NCI-H510A (cell line): ENCODE data around the gene LIN7C.
A peak's percentile ranks its signal among the peaks of the same experiment; 100 is the strongest.

Experiments
- DNase-seq: peaks from one replicate; lab custom pipeline; 2025; lab: John Stamatoyannopoulos, UW

LIN7C gene

DNA sequence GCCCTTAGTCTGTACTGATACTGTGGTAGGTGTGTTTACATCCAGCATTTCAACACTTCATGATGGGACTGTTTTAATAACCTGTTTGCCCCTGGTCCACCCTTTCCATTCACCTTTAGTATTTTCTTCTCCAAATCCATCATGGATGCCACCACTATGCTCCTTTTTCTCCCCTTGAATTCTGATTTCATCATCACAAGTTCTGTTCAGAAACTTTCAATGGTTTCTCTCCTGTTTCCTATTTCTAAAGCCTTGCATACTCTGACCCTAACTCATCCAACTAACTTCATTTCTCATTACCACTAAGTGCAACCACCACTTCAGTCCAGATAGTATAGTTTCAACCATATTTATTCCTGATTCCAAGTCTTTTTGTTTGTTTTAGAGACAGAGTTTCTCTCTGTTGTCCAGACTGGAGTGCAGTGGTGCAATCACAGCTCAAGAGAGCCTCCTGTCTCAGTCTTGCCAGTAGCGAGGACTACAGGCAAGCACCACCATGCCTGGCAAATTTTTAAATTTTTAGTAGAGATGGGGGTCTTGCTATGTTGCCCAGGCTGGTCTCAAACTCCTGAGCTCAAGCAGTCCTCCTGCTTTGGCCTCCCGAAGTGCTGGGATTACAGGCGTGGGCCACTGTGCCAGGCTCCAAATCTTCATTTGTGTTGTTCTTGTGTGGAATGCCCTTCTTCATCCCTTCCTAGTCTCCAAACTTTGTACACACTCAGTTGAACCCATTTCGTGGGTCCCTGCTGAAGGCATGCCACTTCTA lies 1.2 kb upstream of the LIN7C start:
- DNase-seq = no peak

DNA sequence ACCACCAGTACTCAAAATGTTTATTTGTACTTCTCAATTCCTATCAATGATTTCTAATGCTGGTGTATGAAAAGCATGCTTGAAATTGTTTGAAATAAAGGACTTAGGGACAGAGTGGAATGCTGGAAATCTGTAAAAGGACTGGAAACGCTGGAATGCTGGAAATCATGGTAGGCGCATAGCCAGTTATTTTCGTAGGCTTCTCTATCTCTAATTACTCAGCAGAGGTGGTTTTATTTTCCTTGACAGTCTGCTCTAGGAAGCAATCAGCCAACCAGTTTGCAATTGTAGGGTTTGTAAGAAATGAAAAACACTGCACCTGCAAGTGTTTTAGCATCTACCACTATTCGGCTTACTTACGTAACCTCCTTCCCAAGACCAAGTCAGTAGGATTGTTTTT lies 788 bp downstream of the LIN7C start:
- no peak for DNase-seq

DNA sequence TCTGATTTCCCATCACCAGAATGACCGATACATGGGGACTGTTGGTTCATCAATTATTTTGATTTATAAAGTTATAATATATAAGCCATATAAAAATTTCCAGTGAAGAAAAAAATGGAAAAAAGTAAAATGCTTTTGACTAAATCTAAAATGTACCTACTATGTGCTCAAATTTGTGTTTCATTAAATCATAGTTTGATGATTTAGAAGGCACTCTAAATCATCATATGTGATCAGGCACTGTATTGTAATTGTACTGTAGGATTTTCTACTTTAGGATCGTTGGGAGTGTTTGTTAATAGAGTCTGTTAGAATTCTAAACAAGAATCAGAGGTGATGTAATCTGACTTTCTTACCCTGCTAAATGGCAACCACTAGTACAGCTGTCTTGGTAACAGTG lies 2.4 kb downstream of the LIN7C start:
- no peak for DNase-seq

DNA sequence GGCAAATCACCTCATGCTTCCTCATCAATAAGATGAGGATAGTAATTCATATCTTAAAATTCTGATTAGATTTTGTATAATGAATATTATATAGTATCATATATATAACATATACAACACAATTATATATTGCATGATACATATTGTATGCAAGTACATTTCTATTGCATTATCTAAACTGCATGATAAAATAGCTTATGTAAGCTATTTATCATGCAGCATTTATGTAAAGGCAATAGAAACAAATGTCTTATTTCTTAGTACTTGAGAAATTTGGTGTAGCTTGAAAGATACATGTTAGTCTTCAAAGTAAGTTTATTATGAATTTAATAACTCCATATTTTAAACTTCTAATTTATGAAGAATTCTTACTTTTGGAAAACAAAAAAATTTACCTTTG lies 5.5 kb downstream of the LIN7C start:
- no peak for DNase-seq

DNA sequence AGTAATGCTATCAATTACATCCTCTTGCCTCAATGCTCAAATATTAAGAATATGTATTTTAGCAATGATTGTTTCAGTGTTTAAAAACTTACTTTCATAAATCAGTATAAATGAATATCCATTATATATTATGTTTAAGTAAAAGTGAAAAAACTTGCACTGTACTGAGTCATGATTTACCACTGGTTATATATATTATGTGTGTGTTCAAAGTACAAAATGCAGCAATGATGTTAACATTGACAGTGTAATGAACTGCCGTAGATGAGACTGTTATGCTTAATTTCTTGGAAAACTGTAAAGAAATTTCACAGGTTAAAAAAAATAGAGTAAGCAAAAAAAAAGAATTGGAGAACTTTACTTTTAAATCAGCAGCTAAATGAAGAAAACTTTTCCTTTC lies 8.7 kb downstream of the LIN7C start:
- DNase-seq = no peak

DNA sequence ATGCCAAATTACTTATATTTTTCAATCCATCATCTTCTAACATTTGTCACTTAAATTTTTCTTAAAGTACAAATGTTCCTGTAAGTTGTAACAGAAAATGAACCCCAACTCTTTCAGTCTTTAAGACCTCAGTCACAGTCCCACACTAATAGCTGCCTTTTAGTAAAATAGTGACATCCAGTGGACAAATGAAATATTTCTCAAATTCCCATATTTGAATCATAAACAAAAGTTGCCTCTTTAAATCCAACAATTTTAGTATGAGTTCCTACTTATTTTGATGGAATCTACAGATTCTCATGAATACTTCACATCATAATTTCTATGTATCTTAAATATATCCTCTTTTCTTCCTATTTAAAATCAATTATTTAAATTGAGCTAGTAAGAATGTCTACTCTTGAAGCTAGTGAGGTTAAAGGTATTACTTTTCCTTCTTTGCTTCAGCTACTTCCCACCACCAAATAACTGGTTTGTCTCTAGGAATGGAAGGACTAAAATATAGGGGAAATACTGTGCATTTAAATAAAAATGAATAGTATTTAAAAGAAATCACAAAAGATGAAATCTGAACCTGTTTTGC lies 9.2 kb downstream of the LIN7C start:
- no peak for DNase-seq

DNA sequence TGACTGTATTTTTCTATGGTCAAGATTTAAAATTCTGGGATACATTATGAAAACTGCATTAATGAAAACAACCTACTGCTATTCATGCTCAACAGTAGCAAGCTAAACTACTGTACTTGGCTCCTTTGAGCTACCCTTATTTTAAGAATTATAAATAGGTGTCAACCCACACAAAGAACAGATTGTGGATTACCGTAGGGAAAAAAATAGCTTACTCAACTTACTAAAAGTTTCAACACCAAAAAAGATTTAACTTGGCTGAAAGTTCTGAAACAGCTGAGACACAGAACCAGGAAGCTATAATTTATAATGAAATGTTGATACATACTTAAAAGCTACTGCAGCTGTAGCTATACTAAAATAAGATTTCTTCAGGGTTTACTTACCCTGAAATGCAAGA lies 10.1 kb downstream of the LIN7C start:
- DNase-seq = no peak

DNA sequence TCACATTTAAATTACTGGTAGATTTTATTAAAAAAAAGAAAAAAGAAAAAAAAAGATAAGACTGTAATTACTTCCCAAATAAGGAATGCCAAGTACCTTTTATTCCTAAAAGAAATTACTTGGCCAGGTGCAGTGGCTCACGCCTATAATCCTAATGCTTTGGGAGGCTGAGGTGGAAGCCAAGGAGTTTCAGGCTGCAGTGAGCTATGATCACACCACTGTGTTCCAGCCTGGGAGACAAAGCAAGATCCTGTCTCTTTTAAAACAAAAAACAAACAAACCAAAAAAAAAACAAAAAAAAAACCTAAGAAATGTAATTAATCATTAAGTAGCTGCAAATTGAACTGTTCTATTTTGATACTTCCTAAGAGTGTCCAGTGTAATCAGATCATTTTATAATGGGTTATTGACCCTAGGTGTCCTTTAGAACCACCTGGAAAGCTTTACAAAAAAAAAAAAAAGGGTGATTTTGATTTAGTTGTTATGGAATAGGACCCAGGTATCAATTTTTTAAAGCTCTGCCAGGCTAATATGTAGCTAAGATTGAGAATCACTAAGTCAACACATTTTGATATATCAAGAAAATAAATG lies 10.8 kb downstream of the LIN7C start:
- no peak for DNase-seq

DNA sequence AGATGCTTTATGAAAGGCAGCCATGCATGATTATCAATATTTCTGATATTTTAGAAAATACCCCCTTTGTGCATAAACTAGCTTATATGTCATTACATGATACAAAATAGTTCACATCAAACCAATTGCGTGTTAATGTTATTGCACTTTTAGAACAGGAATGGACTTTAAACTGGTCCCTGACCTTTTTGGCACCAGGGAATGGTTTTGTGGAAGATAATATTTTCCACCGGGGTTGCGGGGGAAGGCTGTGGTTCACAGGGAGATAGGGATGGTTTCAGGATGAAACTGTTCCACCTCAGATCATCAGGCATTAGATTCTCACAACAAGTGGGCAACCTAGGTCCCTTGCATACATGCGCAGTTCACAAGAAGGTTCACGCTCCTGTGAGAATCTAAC lies 17.5 kb downstream of the LIN7C start:
- no peak for DNase-seq

DNA sequence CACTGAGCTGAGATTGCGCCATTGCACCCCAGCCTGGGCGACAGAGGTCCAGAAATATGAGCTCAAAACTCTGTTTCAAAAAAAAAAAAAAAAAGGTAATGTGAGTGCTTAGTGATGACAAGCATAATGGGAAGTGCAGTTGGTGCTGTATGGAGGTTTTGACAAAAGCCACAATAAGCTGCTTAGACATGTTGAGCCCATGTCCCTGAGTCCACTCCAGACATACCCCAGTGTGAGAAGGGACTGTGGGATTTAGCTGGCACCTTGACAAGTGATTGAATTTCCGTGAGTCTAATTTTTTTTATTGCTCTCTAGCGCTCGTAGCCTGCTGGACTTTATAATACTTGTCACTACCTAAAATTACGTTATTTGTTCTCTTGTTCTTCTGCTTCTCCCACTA lies 18.9 kb downstream of the LIN7C start:
- no peak for DNase-seq

DNA sequence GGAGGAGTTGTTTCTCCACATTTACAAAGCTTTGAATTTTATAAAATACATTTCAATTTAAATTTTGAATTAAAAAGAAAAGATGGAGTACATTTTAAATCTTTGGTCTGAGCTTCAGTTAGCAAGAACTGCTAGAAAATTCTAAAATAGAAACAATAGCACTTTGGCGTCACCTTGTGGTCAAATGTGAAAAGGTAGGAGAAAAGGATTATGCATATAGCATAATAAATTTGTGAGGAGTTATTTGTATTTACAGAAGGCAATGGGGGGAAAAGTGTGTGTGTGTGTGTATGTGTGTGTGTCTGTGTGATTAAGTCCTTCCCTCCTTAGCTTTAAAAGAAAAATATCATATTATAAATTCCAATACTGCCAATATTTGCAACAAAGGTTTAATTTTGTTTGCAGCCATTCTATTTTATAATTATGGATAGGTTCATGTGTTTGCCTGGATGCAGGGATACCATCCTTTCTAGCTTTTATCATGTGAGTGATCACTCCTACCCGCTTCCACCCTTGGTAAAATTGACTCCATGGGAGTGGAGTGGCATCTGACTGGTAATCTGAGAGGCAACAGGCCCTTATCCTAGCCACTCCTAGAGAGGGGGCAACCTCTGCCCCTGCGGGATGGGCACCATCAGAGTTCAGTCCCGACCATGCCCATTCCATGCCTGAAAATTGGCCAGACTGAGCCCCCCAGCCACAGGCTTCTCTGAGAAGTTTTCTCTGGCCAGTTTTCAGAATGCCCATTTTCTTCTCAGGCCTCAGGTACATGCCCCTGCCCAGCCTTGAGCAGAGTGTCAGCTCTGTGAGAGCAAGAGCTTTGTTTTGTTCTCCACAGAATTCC lies 20.4 kb downstream of the LIN7C start:
- no peak for DNase-seq

DNA sequence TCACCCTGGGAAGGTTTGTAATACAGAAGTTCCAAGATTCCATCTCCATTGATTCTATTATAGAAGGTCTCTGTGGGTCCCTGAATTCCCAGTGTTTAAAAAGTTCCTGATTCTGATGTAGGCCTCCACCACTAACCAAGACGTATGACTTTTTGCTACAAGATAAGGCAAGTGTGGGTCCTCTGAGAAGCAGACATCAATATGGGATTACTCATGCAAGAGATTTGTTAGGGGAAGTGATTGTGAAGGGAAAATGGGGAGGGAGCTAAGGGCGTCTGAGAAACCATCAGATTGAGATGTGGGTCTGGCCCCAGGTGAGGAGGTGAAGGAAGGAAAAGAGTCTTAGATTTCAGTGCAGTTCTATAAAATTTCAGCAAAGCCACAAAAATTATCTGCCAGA lies 23.8 kb downstream of the LIN7C start:
- DNase-seq = no peak

DNA sequence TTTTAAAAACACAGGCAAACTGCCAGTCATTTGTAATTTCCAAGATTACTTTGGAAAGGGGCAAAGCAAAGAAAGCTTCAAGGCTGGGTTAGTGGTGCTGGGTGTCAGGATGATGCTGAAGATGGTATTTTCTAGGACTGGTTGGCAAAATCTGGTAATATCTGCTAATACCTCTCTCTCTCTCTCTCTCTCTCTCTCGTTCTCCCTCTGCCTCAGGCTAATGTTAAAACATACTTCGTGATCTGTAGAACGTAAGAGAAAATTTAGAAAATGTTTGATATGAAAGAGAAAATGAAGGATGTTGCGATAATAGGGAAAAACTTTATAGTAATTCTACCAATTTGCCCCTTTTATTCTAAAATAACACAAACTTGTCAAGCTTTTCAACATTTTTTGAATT lies 24.6 kb downstream of the LIN7C start:
- DNase-seq = no peak

DNA sequence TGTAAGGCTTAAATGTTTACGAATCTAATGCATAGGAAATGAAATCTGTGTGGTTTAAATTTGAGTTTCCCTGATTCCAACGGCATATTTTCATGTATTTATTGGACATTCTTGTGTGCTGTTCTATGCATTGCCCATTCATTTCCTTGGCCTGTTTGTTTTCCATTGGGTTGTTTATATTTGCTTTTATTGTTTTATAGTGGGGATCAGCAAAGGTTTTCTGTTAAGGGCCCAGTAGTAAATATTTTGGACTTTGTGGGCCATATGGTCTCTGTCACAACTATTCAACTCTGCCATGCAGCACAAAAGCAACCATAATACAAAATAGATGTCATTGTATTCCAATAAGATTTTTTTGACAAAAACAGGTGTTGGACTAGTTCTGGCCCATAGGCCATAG lies 28.7 kb downstream of the LIN7C start:
- no peak for DNase-seq

DNA sequence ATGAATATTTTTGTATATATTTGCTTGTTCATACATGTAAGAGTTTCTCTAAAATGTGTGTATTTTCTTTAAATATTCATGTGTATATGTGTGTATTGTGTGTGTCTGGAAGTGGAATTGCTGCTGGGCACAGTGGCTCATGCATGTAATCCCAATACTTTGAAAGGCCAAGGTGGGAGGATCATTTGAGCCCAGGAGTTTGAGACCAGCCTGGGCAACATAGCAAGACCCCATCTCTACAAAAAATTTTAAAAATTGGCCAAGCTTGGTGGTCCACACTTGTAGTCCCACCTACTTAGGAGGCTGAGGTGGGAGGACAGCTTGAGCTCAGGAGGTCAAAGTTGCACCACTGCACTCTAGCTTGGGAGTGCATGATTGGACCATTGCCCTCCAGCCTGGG lies 29.3 kb downstream of the LIN7C start:
- DNase-seq = no peak

DNA sequence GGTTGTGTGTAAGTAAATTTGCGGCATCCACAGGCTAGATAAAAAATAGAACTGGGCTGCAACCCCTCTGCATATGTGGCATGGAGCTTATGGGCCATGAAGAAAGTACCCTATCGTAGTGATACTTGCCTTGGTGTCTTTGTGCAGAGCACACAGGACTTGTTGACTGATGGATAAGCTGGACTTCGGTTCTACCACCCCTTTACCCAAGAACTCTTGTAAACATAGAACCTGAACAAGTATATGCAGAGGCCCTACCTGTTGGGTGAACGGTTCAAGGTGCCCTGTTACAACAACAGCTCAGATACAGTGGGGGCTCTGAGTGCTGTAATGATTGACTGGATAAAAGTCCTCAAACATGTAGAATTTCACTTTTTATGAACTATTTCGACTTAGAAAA lies 30.9 kb downstream of the LIN7C start:
- no peak for DNase-seq

DNA sequence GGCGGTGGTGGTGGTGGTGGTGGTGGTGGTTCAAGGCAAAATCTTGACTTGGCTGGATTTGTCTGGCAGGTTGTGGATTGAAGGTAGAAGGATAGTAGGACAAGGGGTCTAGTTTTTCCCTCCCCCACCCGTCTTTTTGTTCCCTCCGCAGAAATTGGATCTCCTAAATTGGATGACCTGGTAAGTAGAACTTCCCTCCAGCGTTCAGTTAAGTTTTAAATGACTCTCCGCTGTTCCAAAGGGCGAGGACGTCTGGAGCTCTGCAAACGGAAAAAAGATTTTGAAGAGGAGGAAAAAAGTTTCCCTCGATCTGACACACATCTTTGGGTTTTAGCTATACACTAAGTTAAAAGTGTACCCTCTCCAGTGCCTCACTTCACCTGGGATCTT lies 33.6 kb downstream of the LIN7C start:
- DNase-seq = no peak

DNA sequence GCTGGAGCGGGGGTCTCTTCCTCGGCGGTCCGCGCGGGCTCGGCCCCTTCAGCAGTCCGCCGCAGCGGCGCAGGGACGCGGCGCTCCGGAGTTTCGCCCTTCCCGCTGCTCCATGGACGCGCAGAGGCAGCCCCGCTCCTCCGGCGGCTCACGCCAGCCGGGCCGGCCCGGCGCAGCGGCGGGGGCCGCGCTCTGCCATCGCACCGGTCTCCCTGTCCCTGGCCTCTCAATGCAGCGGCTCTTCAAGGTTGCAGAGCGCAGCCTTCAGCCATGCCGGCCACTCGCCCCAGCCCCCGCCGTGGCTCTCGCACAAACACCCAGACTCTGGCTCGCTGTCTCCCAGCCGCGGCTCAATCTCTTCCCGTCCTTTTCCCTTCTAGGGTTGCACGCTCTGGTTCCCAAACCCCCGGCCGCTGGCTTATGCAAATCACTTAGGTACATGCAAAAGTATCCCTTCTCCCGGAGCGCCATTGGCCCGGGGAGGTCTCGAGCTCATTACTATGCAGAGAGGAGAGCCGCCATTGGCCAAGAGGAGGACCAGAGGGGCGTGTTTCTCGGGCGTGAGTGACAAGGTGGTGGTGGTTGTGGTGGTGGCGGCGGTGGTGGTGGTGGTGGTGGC lies 34.1 kb downstream of the LIN7C start, which contains the start of gene LGR4:
LGR4 (minus strand) TSS at position 393 of the 619 bp plus-strand sequence. CDS start 488 bp downstream, outside the sequence.
- DNase-seq = peak; percentile 96

DNA sequence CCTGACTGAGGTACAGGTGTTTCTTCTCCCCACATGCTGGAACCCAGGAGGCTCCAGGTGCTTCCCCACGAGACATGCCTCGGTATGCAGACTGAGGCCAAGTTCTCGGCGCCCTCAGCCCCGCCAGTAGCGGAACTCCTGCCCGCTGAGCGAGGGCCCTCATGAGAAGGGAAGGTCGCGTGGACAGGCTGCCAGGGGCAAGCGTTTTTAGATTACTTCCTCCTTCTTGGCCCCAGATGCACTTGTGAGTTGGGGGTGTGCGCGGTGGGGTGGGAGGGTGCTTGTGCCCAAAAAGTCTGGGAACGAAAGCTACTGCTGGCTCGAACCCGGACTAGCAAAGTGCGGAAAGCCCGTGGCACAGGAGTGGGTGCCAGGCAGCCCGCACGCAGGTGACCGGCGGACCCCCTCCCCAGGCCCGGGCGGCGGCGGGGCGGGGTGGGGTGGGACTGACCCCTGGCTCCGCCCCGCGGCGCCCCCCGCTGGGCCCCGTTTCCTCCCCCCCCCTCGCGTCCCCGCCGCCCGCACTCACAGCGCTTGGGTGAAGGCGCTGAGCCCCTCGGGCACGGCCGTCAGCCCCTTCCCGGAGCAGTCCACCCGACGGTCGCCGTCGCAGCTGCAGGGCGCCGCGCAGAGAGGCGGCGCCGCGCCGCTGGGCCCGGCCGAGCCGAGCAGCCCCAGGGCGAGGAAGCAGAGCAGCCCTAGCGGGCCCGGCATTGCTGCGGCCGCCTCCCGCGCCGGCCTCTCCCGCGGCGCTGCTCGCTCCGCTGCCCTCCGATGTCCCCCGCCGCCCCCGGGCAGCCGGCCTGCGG lies 34.8 kb downstream of the LIN7C start:
- DNase-seq = peak; percentile 10

DNA sequence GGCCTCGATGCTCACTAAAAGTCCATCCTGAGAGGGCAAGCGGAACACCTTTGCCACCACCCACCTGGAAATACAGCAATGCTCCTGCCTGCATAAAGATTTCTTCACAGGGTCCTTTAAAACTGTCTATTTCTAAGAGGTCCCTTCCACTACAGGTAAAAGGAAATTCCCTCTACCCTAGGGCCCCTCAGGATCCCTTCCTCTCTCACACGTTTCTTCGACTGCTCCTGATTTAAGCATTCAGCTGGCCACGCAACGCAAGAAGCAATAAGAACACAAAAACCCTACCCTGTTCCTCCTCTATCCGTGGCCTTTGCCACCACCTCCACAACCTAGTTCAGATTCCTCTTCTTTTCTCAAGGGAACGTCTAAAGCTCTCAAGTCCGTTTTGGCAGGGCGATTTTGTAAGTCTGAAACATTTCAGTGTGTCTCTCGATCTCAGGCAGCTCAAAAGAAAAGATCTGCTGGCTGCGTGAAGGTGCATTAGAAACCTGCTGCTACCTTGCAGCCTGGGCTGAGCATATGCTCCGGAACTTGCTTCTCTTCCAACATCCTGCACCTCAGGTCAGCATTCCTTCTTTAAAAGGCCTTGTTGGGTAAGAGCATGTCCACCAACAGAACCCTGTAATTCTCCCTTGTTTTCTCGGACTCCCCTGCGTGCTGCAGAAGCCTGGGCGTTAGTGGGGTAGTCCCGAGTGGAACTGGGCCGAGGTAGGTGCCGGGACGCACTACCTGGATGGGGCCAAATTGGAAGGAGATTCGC lies 35.6 kb downstream of the LIN7C start:
- no peak for DNase-seq

DNA sequence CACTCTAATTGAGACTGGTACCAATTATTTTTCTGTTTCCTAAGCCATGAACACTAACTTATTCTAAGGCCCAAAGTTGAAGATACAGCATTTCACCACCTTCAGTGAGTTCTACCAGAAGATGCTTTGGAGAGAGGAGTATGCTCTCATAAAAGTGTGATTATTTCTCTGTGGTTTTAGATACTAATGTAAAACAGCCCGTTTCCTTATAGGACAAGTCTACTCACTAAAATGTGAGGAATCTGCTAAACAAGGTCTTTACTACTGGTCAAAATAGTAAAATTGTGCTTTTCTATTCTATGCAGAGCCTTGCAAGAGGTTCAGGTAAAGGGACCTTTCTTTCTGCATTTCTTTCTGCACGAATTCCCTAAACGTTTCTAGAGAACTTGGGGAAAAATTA lies 36.4 kb downstream of the LIN7C start:
- no peak for DNase-seq
